HEK293 (cell line): Measurements from ENCODE around the gene MARCHF3.

Experiments
- CTCF ChIA-PET: fragments of 350-600 bp; formaldehyde crosslinking; extraction: SDS; loops from one replicate; lab custom pipeline; 2021; ENCODE audit warnings: antibody characterized with exemption; lab: Yijun Ruan, JAX
- POLR2A ChIA-PET: fragments of 300-600 bp; formaldehyde crosslinking; extraction: SDS; loops from one replicate; lab custom pipeline; 2020; ENCODE audit warnings: antibody characterized with exemption, inconsistent platforms; lab: Yijun Ruan, JAX
- H3K27ac ChIP-seq: fragments of 200-500 bp; sonication (Bioruptor generic); 2 replicates; pipeline ENCODE4 v1.5.1; 2014; ENCODE audit warnings: low read depth, low read length, control low read depth, inconsistent platforms; ENCODE audit errors: extremely low read depth
- H3K36me3 ChIP-seq, 2 experiments: fragments of 200-500 bp in 1 of 2; sonication (Bioruptor generic) in 1 of 2; 1 replicate in 1 of 2; 2 replicates in 1 of 2; pipeline ENCODE4 v1.5.1; 2014 to 2017; ENCODE audit warnings: inconsistent platforms in 2 of 2, low read length in 2 of 2; ENCODE audit not compliant: control insufficient read depth in 2 of 2, insufficient read depth in 1 of 2
- H3K4me1 ChIP-seq: fragments of 200-500 bp; sonication (Bioruptor generic); 2 replicates; pipeline ENCODE4 v1.5.1; 2014; ENCODE audit warnings: mild to moderate bottlenecking, low read length, inconsistent platforms; ENCODE audit not compliant: control insufficient read depth, insufficient read depth
- H3K4me3 ChIP-seq: 2 replicates; pipeline ENCODE4 v1.5.1; 2011; ENCODE audit warnings: low read depth, mild to moderate bottlenecking, control low read depth, low read length, moderate library complexity
- H3K9me3 ChIP-seq: fragments of 200-500 bp; sonication (Bioruptor generic); 2 replicates; pipeline ENCODE4 v1.5.1; 2014; ENCODE audit warnings: low read depth, low read length, inconsistent platforms; ENCODE audit not compliant: control insufficient read depth, insufficient read depth
- EGR2 ChIP-seq: fragments of 450-650 bp; formaldehyde crosslinking; IDR thresholded peaks from 2 replicates; pipeline ENCODE4 v1.5.1; 2016; ENCODE audit warnings: low read depth, missing biosample characterization, missing genetic modification characterization
- GLI2 ChIP-seq: fragments of 450-650 bp; formaldehyde crosslinking; IDR thresholded peaks from 2 replicates; pipeline ENCODE4; 2017; ENCODE audit warnings: missing biosample characterization, missing genetic modification characterization, low read depth, borderline replicate concordance
- SP2 ChIP-seq: fragments of 450-650 bp; formaldehyde crosslinking; IDR thresholded peaks from 2 replicates; pipeline ENCODE4 v1.5.1; 2016; ENCODE audit warnings: missing biosample characterization, missing genetic modification characterization
- TCF7L2 ChIP-seq: IDR thresholded peaks from 2 replicates; pipeline ENCODE4 v1.6.1; 2011; ENCODE audit warnings: low read depth, mild to moderate bottlenecking, inconsistent platforms, low read length, moderate library complexity, borderline replicate concordance
- ZBTB7A ChIP-seq: fragments of 450-650 bp; formaldehyde crosslinking; IDR thresholded peaks from 2 replicates; pipeline ENCODE4 v1.5.1; 2016; ENCODE audit warnings: low read depth, missing biosample characterization, missing genetic modification characterization
- ZNF146 ChIP-seq: fragments of 450-650 bp; formaldehyde crosslinking; IDR thresholded peaks from 2 replicates; pipeline ENCODE4 v1.5.1; 2016; ENCODE audit warnings: missing biosample characterization, missing genetic modification characterization
- ZNF155 ChIP-seq: fragments of 450-650 bp; formaldehyde crosslinking; IDR thresholded peaks from 2 replicates; pipeline ENCODE4 v1.5.1; 2016; ENCODE audit warnings: missing biosample characterization, missing genetic modification characterization
- ZNF157 ChIP-seq: fragments of 450-650 bp; formaldehyde crosslinking; IDR thresholded peaks from 2 replicates; pipeline ENCODE4 v1.5.1; 2016; ENCODE audit warnings: missing biosample characterization, missing genetic modification characterization
- ZNF169 ChIP-seq: fragments of 450-650 bp; formaldehyde crosslinking; IDR thresholded peaks from 2 replicates; pipeline ENCODE4 v1.5.1; 2016; ENCODE audit warnings: missing biosample characterization, missing genetic modification characterization
- ZNF174 ChIP-seq: fragments of 450-650 bp; formaldehyde crosslinking; IDR thresholded peaks from 2 replicates; pipeline ENCODE4 v1.5.0; 2017; ENCODE audit warnings: missing biosample characterization, mild to moderate bottlenecking, missing genetic modification characterization
- ZNF19 ChIP-seq: fragments of 450-650 bp; formaldehyde crosslinking; IDR thresholded peaks from 2 replicates; pipeline ENCODE4; 2016; ENCODE audit warnings: missing biosample characterization, missing genetic modification characterization, low read depth
- ZNF473 ChIP-seq: fragments of 450-650 bp; formaldehyde crosslinking; IDR thresholded peaks from 2 replicates; pipeline ENCODE4 v1.5.1; 2017; ENCODE audit warnings: missing biosample characterization, missing genetic modification characterization
- ZNF510 ChIP-seq: fragments of 450-650 bp; formaldehyde crosslinking; IDR thresholded peaks from 2 replicates; pipeline ENCODE4 v1.5.1; 2018; ENCODE audit warnings: mild to moderate bottlenecking, missing genetic modification characterization, missing biosample characterization; ENCODE audit not compliant: insufficient replicate concordance
- ZNF558 ChIP-seq: fragments of 450-650 bp; formaldehyde crosslinking; IDR thresholded peaks from 2 replicates; pipeline ENCODE4 v1.5.1; 2016; ENCODE audit warnings: missing biosample characterization, missing genetic modification characterization
- ZNF560 ChIP-seq: fragments of 450-650 bp; formaldehyde crosslinking; IDR thresholded peaks from 2 replicates; pipeline ENCODE4 v1.5.1; 2017; ENCODE audit warnings: missing biosample characterization, missing genetic modification characterization, borderline replicate concordance
- ZNF670 ChIP-seq: fragments of 450-650 bp; formaldehyde crosslinking; IDR thresholded peaks from 2 replicates; pipeline ENCODE4 v1.5.1; 2016; ENCODE audit warnings: missing biosample characterization, missing genetic modification characterization, low read depth
- ZNF785 ChIP-seq: fragments of 450-650 bp; formaldehyde crosslinking; IDR thresholded peaks from 2 replicates; pipeline ENCODE4 v1.5.1; 2016; ENCODE audit warnings: missing biosample characterization, missing genetic modification characterization
- ZNF791 ChIP-seq: fragments of 450-650 bp; formaldehyde crosslinking; IDR thresholded peaks from 2 replicates; pipeline ENCODE4 v1.5.1; 2016; ENCODE audit warnings: missing biosample characterization, missing genetic modification characterization
- ZNF792 ChIP-seq: fragments of 450-650 bp; formaldehyde crosslinking; IDR thresholded peaks from 2 replicates; pipeline ENCODE4 v1.5.1; 2016; ENCODE audit warnings: missing biosample characterization, missing genetic modification characterization
- TF ChIP-seq, protein P1 (sequence below): IDR thresholded peaks from 2 replicates; pipeline ENCODE4 v1.6.1; 2011; ENCODE audit warnings: mild to moderate bottlenecking, low read depth, low read length, borderline replicate concordance
- TF ChIP-seq, protein P2 (sequence below): fragments of 450-650 bp; formaldehyde crosslinking; conservative IDR thresholded peaks from 2 replicates; pipeline ENCODE4 v1.5.1; 2016; ENCODE audit warnings: low read depth, missing biosample characterization, missing genetic modification characterization
- TF ChIP-seq, protein P3 (sequence below): fragments of 450-650 bp; formaldehyde crosslinking; IDR thresholded peaks from 2 replicates; pipeline ENCODE4 v1.5.1; 2017; ENCODE audit warnings: missing biosample characterization, missing genetic modification characterization
- TF ChIP-seq, protein P4 (sequence below): fragments of 450-650 bp; formaldehyde crosslinking; IDR thresholded peaks from 2 replicates; pipeline ENCODE4 v1.5.1; 2016; ENCODE audit warnings: missing biosample characterization, missing genetic modification characterization
- TF ChIP-seq, protein P5 (sequence below): fragments of 450-650 bp; formaldehyde crosslinking; IDR thresholded peaks from 2 replicates; pipeline ENCODE4 v1.5.1; 2017; ENCODE audit warnings: missing biosample characterization, missing genetic modification characterization

MARCHF3 gene

DNA sequence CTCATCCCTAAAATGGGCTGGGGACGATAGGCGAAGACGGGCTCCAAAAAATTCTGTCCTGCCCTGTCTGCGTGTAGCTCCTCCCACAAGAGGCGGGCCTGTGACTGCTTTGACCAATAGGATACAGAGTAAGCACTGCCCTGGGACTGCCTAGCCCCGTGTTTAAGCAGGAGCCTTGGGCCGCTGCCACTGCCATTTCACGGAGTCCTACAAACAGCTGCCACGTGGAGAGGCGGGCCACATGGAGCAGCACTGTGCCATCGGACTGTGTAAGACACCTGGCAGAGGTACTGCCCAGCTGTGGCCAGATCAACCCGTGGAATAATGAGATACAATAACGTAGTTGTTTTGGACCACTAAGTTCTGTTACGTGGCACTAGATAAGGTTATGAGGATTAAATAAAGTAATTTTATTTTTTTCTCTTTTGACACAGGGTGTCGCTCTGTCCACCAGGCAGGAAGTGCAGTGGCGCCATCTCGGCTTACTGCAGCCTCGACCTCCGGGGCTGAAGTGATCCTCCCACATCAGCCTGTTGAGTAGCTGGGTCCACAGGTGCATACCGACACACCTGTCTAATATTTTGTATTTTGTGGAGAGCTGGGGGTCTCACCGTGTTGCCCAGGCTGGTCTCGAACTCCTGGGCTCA is 166.2 kb downstream of the MARCHF3 start:
- H3K36me3 ChIP-seq, result no peaks in the 10 kb centered on the region
- TF ChIP-seq SP2 (tag by site-specific recombination) (0 out of 2 replicates have a peak, but pooled peaks have one; percentile 7), ZNF157 (tag by site-specific recombination) (no peak)
- H3K4me3 ChIP-seq, result no peak overlapping the region
- H3K27ac ChIP-seq, result no peak overlapping the region
- no peaks in the 10 kb centered on the region for H3K9me3 ChIP-seq
- POLR2A ChIA-PET, result no interaction called here
- CTCF ChIA-PET, result no interaction called here
- H3K4me1 ChIP-seq, result no peaks in the 10 kb centered on the region

DNA sequence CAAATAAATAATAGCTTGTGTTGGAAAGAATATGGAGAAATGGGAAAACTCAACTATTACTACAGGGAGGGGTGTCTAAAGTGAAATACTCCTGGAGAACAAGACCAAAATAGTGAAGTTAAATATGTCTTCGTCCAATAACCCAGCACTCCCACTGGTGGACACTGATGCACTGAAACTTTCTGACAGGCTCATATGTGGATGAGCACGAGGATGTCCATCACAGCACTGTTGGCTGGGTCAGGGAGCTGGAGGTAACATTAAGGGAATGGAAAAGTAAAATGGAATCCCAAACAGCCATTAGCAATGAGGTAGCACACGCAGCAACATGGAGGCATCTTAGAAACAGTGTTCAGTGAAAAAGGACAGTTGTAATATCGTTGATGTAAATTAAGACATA is 167.0 kb downstream of the MARCHF3 start:
- POLR2A ChIA-PET, result no interaction called here
- H3K9me3 ChIP-seq, result no peaks in the 10 kb centered on the region
- no peak overlapping the region for H3K4me3 ChIP-seq
- no peaks in the 10 kb centered on the region for H3K4me1 ChIP-seq
- TF ChIP-seq, protein P1, sequence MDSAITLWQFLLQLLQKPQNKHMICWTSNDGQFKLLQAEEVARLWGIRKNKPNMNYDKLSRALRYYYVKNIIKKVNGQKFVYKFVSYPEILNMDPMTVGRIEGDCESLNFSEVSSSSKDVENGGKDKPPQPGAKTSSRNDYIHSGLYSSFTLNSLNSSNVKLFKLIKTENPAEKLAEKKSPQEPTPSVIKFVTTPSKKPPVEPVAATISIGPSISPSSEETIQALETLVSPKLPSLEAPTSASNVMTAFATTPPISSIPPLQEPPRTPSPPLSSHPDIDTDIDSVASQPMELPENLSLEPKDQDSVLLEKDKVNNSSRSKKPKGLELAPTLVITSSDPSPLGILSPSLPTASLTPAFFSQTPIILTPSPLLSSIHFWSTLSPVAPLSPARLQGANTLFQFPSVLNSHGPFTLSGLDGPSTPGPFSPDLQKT, result no peak
- no peak for TF ChIP-seq ZNF785 (tag by site-specific recombination)
- no peak for TF ChIP-seq TCF7L2
- no peak for TF ChIP-seq EGR2 (tag by site-specific recombination)
- TF ChIP-seq, protein P2, sequence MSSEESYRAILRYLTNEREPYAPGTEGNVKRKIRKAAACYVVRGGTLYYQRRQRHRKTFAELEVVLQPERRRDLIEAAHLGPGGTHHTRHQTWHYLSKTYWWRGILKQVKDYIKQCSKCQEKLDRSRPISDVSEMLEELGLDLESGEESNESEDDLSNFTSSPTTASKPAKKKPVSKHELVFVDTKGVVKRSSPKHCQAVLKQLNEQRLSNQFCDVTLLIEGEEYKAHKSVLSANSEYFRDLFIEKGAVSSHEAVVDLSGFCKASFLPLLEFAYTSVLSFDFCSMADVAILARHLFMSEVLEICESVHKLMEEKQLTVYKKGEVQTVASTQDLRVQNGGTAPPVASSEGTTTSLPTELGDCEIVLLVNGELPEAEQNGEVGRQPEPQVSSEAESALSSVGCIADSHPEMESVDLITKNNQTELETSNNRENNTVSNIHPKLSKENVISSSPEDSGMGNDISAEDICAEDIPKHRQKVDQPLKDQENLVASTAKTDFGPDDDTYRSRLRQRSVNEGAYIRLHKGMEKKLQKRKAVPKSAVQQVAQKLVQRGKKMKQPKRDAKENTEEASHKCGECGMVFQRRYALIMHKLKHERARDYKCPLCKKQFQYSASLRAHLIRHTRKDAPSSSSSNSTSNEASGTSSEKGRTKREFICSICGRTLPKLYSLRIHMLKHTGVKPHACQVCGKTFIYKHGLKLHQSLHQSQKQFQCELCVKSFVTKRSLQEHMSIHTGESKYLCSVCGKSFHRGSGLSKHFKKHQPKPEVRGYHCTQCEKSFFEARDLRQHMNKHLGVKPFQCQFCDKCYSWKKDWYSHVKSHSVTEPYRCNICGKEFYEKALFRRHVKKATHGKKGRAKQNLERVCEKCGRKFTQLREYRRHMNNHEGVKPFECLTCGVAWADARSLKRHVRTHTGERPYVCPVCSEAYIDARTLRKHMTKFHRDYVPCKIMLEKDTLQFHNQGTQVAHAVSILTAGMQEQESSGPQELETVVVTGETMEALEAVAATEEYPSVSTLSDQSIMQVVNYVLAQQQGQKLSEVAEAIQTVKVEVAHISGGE, result no peak
- TF ChIP-seq, protein P3, sequence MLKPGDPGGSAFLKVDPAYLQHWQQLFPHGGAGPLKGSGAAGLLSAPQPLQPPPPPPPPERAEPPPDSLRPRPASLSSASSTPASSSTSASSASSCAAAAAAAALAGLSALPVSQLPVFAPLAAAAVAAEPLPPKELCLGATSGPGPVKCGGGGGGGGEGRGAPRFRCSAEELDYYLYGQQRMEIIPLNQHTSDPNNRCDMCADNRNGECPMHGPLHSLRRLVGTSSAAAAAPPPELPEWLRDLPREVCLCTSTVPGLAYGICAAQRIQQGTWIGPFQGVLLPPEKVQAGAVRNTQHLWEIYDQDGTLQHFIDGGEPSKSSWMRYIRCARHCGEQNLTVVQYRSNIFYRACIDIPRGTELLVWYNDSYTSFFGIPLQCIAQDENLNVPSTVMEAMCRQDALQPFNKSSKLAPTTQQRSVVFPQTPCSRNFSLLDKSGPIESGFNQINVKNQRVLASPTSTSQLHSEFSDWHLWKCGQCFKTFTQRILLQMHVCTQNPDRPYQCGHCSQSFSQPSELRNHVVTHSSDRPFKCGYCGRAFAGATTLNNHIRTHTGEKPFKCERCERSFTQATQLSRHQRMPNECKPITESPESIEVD (tag by site-specific recombination), result no peak
- TF ChIP-seq ZNF791 (tag by site-specific recombination), result no peak
- CTCF ChIA-PET, result interaction anchor here (0.5 kb wide), 1 partner anchor 138 kb away, joined by 3 read pairs; no protein-coding TSS in a partner anchor
- H3K36me3 ChIP-seq, result no peaks in the 10 kb centered on the region
- H3K27ac ChIP-seq, result no peak overlapping the region

DNA sequence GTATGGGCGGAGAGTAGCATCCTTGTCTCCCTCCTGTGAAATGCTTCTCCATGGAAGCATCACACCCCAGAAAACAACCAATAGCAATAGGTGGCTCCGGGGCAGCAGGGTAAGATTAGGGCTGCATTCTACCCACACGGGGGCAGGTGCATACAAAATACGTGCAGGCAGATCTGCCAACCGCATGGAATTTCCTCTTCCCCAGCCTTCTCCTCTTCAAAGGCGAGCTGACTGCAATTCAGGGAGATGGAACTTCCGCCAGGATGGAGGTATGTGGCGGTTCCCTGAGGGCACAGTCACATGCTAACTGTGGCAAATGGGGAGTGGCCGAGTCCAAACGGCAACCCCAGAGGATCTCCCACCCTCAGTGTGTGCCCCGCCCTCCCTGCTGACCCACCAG is 171.9 kb downstream of the MARCHF3 start:
- Histone ChIP-seq H3K4me1 (no peaks in the 10 kb centered on the region), H3K4me3 (no peak overlapping the region), H3K36me3 (no peaks in the 10 kb centered on the region), H3K9me3 (no peaks in the 10 kb centered on the region), H3K27ac (no peak overlapping the region)
- ChIA-PET POLR2A (no interaction called here), CTCF (no interaction called here)
- no peak for TF ChIP-seq ZNF473 (tag by site-specific recombination)
- TF ChIP-seq ZNF510 (tag by site-specific recombination), result no peak
- no peak for TF ChIP-seq ZNF19 (tag by site-specific recombination)
- TF ChIP-seq, protein P4, sequence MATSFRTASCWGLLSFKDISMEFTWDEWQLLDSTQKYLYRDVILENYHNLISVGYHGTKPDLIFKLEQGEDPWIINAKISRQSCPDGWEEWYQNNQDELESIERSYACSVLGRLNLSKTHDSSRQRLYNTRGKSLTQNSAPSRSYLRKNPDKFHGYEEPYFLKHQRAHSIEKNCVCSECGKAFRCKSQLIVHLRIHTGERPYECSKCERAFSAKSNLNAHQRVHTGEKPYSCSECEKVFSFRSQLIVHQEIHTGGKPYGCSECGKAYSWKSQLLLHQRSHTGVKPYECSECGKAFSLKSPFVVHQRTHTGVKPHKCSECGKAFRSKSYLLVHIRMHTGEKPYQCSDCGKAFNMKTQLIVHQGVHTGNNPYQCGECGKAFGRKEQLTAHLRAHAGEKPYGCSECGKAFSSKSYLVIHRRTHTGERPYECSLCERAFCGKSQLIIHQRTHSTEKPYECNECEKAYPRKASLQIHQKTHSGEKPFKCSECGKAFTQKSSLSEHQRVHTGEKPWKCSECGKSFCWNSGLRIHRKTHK, result no peak
- no peak for TF ChIP-seq ZNF670 (tag by site-specific recombination)
- TF ChIP-seq ZNF174 (tag by site-specific recombination), result no peak
- no peak for TF ChIP-seq ZNF146 (tag by site-specific recombination)
- TF ChIP-seq, protein P5, sequence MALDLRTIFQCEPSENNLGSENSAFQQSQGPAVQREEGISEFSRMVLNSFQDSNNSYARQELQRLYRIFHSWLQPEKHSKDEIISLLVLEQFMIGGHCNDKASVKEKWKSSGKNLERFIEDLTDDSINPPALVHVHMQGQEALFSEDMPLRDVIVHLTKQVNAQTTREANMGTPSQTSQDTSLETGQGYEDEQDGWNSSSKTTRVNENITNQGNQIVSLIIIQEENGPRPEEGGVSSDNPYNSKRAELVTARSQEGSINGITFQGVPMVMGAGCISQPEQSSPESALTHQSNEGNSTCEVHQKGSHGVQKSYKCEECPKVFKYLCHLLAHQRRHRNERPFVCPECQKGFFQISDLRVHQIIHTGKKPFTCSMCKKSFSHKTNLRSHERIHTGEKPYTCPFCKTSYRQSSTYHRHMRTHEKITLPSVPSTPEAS (tag by site-specific recombination), result no peak
- TF ChIP-seq ZNF560 (tag by site-specific recombination), result no peak
- TF ChIP-seq ZNF558 (tag by site-specific recombination), result no peak
- no peak for TF ChIP-seq ZNF792 (tag by site-specific recombination)
- TF ChIP-seq GLI2, result no peak
- no peak for TF ChIP-seq ZNF155 (tag by site-specific recombination)
- TF ChIP-seq ZBTB7A, result no peak
- no peak for TF ChIP-seq ZNF169 (tag by site-specific recombination)
